ENCODE results near the gene KDM4F.
"Not testable (repeated sequence)": the region's sequence is repeated elsewhere in the genome, so short reads cannot be mapped to it uniquely, and the experiment has no call there.

Gene KDM4F

DNA sequence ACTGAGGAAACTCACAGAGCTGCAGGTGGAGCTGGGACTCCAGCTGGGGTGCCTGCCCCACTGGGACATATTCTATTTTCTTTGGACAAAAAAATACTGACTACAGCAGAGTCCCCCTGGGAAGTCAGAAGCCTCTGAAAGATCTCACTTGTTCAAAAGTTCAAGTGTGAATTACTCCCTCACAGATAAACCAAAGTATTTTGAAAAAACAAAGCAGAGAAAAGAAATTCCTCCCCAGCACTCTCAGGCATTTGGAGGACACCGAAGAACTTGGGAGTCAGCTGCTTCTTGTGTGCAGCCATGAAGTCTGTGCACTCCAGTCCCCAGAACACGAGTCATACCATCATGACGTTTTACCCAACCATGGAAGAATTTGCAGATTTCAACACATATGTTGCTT, at the start of gene KDM4F:
TSS of gene KDM4F (plus strand) at position 301 of the 400 bp plus-strand sequence.
- DNase-seq (ENCODE audit: low read depth in 2 of 2): not testable (repeated sequence)

DNA sequence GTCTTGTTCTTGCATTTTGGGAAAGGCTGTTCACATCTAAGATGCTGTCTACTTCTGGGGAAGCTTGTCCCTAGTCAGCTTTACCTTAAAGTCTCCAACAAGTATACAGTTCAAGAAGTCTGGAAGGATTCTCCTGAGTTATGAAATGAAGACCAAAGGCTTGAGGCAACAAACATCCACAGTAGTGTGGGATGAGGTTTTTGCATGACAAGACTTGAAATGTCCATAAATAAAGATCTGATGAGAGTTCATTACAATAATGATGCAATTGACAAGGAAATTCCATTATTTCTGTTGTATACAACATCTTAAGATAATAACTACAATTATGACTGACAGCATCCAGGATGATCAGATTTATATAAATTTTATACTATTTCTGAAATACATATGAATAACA, 45.5 kb upstream of the KDM4F start:
- DNase-seq (ENCODE audit: low read depth in 2 of 2): no peak

DNA sequence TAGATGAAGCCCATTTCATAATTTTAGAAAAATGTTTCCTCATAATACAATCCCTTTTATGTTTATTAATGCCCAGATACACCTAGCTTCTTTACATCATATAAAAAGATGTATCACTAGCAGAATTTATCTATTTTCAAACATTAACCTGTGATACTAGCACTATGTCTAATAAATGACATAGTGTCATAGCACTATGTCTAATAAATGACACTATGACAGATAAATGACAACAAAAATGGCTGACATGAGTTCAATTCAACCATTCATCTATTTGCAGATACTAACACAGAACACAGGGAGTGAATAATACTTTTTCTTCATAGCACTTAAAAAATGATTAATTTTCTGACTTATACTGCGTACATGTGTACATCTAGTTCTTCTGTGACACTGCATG, 43.6 kb upstream of the KDM4F start:
- DNase-seq (ENCODE audit: low read depth in 2 of 2): no peak

DNA sequence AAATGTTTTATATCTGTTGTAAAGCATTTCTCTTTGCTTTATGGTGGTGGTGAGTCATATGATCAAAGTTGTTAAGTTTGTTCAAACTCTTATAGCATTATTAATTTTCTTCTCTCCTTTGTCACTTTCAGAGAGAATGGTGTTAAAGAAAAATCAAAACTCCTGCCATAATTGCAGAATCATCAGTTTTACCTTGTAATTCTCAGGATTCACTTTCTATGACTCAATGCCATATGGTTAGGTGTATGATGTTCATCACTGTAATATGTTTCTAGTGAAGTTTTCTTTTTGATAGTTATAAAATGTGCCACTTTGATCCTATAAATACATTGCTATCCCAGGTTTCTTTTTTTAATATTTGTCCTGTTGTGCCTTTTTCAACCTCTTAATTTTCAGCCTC, 37.8 kb upstream of the KDM4F start:
- no peak for DNase-seq (ENCODE audit: low read depth in 2 of 2)

DNA sequence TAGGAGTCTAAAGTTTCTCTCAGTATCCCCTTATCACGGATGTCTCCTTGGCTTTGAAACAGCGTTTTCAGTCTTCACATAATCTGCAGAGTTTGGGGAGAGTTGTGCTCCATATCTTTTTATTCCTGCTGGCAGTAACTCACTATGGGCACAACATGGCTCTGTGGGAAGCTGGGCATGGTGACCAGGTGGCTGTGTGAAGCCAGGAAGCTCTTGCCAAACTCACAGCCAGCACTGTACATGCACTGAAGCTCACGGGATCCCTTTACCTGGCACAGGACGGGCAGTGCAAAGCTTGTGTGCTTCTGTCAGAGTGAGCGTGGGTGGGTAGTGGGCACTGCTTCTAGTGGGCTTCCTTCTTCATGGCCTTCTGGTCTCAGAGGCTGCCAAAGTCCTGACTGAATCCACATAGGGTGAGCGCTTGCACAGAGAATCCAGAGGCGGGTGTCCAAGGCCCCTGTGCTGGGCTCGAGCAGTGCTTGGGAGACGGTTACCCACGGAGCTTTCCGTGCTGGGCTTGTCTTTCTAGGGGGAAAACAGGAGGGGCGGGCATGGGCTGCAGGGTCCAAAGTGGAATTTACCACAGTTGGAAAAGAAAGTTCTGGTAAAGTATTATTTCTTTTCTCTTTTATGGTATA, 34.9 kb upstream of the KDM4F start:
- DNase-seq (ENCODE audit: low read depth in 2 of 2): no peak

DNA sequence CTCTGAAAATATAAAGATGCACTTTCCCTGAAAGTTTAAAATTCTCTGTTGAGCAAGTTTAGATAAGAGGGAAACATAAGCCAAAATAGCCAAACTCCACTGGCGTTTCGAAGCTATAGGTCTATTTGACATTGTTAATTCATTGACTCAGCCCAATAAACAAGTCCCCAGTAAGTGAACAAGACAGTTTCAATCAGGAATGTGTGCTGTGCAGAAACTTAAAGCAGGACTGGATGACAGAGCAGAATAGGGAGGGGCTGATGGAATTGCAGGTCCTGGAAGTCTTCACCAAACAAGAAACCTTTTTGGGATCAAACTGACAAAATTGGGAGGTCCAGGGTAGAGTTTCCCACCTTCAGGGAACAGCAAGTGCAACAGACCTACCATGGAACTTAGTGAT, 33.1 kb upstream of the KDM4F start:
- no peak for DNase-seq (ENCODE audit: low read depth in 2 of 2)

DNA sequence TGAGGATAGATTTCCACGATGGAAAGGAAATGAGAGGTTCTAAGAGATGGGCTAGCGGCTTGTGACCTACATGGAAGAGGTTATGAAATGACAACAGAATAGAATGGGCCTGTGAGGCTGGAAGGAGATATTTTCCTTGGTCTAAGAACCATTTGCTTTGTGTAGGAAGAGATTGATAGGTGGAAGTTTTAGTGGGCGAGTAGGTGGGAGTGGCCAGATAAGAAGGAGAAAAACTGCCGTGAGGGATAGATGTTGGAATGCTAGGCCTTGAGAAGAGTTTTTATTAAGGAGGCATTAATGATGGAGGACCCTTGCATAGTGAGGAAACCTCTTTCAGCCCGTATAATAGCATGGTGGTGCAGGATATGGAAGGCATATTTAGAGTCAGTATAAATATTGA, 27.8 kb upstream of the KDM4F start:
- not testable (repeated sequence) for DNase-seq (ENCODE audit: low read depth in 2 of 2)

DNA sequence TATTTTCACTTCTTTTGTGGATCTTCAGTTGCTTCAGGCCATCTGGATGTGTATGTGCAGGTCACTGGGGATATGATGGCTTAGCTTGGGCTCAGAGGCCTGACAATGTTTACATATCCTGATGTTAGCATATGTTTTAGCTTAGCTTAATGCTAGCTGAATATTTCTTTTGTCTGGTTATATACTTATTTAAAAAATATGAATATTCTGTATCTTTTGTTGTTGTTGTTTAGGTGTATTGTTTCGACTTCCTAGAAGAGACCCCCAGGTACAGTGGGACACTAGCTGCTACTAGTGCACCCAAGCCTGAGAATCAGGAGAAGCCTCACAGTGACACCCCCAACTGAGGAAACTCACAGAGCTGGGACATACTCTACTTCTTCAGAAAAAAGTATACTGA, 24.3 kb upstream of the KDM4F start, which contains the start of gene KDM4E:
TSS of gene KDM4E (plus strand) at position 301 of the 400 bp plus-strand sequence. CDS start 300 bp downstream, outside the sequence.
- no peak for DNase-seq (ENCODE audit: low read depth in 2 of 2)

DNA sequence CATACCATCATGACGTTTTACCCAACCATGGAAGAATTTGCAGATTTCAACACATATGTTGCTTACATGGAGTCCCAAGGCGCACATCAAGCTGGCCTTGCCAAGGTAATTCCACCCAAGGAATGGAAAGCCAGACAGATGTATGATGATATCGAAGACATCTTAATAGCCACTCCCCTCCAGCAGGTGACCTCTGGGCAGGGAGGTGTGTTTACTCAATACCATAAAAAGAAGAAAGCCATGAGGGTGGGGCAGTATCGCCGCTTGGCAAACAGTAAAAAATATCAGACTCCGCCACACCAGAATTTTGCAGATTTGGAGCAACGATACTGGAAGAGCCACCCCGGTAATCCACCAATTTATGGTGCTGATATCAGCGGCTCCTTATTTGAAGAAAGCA, 23.6 kb upstream of the KDM4F start:
- DNase-seq (ENCODE audit: low read depth in 2 of 2): not testable (repeated sequence)

DNA sequence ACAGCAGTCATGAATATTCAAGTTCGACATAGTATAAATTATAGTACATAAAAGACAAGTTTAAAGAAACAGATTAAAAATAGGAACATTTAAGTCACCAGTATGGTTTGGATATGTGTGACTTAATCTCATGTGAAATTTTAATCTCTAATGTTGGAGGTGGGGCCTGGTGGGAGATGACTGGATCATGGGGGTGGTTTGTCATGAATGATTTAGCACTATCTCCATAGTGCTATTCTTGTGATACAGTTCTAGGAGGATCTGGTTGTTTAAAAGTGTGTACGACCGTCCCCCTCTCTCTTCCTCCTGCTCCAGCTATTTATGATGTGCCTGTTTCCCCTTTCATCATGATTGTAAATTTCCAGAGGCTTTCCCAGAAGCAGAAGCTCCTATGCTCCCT, 20.9 kb upstream of the KDM4F start:
- no peak for DNase-seq (ENCODE audit: low read depth in 2 of 2)

DNA sequence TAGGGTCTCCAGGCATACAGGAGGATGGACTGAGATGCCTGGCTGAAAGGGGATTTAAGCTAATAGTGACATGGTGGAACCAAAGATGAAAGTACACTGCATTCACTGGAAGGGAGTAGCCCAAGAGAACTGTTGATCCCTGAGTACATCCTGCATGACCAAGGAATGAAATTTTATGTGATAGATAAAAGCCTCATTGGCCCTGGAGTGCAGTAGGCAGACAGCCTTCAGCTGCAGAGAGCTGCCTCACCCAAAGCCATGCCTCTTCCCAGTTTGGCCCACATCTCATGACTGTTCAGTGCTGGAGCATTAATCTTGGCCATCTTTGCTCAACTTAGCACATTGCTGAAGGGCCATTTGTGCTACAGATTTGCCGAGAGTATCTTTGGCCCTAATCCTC, 16.2 kb upstream of the KDM4F start:
- no peak for DNase-seq (ENCODE audit: low read depth in 2 of 2)

DNA sequence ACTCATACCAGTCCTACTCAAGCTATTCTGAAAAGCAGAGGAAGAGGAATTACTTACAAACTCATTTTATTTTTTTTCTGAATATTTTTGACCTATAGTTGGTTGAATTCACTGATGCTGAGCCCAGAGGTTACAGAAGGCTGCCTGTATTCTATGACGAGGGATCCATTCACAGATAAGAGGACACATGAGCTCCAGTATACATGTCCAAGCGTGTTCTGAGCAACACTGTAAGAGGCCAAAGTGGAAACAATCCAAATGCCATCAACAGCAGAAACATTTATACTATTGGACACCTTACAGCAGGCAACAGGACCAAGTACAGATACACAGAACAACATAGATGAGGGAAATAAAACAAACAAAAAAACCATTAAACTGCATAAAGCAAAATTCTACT, 13.9 kb upstream of the KDM4F start:
- DNase-seq (ENCODE audit: low read depth in 2 of 2): no peak

DNA sequence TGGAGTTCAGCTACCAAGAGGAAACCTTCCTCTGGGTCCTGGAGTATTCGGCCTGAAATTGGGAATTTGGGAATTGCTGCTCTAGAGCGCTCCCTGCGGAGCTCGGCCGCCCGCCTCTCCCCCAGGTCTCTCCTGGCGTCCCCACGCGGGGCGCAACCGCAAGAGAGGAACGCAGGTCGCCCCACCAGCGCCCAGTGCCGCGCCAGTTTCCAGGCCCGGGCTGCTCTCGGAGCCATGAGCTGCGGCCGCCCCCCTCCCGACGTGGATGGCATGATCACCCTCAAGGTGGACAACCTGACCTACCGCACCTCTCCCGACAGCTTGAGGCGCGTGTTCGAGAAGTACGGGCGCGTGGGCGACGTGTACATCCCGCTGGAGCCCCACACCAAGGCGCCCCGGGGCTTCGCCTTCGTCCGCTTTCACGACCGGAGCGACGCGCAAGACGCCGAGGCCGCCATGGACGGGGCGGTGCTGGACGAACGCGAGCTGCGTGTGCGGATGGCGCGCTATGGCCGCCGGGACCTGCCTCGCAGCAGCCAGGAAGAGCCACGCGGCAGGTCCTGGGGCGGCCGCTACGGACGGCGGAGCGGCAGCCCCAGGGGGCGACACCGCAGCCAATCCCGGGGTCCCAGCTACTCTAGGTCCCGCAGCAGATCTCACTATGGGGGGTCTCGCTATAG, 11.7 kb upstream of the KDM4F start:
- DNase-seq (ENCODE audit: low read depth in 2 of 2): not testable (repeated sequence)

DNA sequence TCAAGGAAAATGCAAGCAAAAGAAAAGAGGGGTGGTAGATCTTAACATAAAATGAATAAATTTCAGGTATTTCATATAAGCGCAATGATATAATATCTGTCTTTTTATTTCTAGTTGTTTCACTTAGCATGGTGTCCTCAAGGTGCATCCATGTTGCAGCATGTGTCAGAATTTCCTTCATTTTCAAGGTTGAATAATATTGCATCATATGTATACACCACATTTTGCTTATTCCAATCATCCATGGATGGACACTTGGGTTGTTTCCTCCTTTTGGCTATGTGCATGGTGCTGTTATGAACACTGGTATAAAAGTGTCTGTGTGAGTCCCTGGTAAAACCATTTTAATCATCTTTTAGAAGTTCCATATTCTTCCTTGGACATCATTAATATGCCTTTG, 7.0 kb upstream of the KDM4F start:
- DNase-seq (ENCODE audit: low read depth in 2 of 2): no peak

DNA sequence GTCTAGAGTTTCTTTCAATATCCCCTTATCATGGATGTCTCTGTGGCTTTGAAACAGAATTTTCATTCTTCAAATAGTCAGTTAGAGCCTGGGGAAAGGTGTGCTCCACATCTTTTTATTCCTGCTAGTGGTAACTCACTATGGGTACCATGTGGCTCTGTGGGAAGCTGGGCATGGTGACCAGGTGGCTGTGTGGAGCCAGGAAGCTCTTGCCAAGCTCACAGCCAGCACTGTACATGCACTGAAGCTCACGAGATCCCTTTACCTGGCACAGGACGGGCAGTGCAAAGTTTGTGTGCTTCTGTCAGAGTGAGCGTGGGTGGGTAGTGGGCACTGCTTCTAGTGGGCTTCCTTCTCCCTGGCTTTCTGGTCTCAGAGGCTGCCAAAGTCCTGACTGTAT, 6.3 kb upstream of the KDM4F start:
- DNase-seq (ENCODE audit: low read depth in 2 of 2): no peak

DNA sequence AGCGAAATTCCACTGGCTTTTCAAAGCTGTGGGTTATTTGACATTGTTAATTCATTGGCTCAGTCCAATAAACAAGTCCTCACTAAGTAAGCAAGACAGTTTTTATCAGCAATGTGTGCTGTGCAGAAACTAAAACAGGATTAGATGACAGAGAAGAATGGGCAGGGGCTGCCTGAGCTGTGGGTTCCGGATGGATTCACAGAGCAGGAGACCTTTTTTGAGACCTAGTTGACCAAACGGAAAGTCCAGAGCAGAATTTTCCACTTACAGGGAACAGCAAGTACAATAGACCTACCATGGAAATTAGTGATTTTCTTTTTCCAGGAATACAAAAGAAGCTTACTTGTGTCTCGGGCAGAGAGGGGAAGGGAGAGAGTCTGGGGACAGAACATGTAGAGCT, 5.2 kb upstream of the KDM4F start:
- DNase-seq (ENCODE audit: low read depth in 2 of 2): no peak

DNA sequence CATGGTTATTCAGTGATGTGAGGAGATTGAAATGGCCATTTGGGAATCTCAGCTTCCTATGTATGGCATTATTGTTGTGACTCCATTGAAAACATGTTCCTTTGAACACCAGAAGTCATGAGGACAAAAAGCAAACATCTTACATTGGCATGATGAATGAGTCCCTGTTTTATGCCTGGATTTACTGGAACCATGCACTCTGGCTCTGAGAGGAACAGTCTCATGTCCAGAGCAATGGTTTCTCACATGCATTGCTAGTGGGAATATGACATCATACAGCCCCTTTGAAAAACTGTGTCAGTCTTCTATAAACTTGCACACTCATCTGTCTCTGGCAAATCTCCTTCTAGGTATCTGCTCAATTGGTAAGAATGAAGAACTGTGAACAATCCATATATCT, 3.4 kb upstream of the KDM4F start:
- no peak for DNase-seq (ENCODE audit: low read depth in 2 of 2)

DNA sequence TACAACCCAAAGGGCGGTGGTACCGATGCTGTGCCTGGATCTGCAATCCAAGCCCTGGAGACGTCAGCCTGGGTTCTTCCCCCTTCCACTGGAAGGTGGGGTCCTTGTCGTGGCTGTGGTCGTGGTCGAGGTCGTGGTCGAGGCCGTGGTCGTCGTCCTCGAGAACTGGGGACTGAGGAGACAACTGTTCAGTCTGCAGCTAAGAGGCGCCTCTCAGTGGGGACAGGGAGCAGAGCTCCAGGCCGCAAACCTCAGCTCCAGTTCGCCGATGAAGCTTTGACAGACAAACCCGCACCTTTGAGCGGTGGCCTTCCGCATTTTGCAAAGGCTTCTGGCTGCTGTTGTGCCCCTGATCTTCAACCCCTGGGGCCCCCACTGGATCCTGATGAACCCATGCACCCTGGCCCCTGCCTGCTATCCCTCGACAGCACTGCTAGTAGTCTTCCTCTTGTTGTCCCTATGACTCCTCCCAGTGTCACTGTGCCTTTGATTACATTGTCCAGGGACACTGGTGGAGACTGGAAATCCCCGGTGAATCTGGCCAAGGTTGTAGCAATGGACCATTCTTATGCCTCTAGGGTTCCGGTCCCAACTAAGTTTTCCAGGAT, 1.5 kb downstream of the KDM4F start:
- no peak for DNase-seq (ENCODE audit: low read depth in 2 of 2)

DNA sequence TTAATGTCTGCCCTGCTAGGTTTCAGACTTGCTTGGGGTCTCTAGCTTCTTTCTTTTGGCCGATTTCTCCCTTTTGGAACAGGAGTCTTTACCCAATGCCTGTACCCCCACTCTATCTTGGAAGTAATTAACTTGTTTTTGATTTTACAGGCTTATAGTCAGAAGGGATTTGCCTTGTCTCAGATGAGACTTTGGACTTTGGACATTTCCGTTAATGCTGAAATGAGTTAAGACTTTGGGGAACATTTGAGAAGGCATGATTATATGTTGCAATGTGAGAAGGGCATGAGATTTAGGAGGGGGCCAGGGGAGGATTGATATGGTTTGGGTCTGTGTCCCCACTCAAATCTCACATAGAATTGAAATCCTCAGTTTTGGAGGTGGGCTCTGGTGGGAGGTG, 5.1 kb downstream of the KDM4F start:
- no peak for DNase-seq (ENCODE audit: low read depth in 2 of 2)

DNA sequence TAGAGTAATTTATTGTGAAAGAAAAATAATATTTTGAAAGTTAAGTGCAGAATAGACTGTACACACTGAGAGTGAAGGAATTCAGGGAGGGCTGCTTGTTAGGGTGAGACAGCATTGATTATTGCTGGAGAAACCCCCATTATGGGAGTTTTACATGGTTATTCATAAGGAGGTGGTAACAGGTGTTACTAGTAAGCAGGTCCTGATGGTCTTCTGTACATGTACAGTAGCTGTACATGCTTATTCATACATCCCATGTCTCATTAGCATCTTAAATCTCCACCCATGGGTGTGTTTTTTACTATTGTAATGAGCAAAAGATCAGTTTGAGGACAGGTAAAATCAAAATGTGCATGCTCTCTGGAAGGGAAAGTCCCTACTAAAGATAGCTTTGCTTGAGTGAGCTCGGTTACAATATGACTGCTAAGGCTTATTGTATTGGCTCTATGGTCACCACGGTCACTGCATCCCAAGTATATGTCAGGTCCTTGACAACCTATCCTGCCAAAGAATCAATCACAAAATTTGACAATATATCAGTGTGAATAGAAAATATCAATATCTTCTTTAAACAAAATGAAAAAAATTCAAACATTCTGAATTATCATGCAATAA, 6.2 kb downstream of the KDM4F start:
- DNase-seq (ENCODE audit: low read depth in 2 of 2): no peak

DNA sequence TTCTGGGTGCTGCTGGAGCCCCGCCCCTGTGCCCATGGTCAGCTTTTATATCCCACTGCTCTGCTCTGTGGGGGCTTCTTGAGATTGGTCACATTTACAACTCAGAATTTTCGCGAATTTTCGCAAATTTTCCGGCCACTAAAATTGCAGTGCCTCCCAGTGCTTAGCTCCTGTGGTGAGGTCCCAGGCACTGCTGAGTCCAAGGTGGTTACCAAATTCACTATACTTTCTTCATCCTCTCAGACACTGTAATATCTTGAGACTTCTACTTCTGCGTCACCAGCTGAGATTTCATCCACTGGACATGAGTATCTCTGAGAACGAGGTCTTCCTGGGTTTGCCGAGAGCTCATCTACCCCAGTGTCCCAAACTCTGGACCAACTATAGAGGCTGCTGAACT, 8.7 kb downstream of the KDM4F start:
- DNase-seq (ENCODE audit: low read depth in 2 of 2): no peak

DNA sequence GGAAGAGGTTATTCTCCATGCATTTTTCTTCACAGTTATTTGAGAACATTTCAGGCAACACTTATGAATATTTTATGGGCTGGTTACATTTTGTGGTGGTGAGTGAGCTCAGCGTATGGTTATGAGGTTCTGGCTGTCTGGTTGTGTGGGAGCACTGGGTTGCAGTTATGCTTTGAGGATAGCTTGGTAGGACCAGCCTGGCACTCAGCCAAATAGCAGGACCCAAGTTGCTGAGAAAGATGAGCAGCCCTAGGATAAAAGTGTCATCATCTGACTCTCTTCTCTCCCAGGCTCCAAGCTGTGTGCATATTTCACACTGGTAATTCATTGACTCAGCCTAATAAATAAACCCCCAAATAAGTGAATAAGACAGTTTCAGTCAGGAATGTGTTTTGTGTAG, 9.4 kb downstream of the KDM4F start:
- DNase-seq (ENCODE audit: low read depth in 2 of 2): no peak

DNA sequence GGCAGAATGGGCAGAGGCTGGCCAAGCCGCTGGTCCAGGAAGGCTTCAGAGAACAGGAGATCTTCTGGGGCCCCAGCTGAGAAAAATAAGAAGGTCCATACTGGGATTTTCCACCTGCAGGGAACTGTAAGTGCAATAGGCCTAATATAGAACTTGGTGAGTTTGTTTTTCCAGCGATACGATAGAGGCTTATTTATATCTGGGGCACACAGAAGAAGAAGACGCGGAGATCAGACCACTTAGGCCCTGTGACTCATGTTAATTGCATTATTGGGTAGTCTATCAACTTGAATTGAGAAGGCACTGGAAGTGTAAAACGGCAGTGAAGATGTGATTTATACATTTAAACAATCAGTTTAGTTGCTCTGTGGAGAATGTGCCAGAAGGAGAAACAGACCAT, 9.8 kb downstream of the KDM4F start:
- no peak for DNase-seq (ENCODE audit: low read depth in 2 of 2)

Measured in stimulated activated CD4-positive, alpha-beta T cell treated with anti-CD3 and anti-CD28 coated beads, Interleukin-12 subunit alpha, Interleukin-12 subunit beta, amount 100 ng/mL, for 24 hours (primary cell).